ENCODE results near the gene GNAI3. TPM values are rescaled to one million over a fixed set of nuclear protein-coding genes. Genes with fewer than 3 reads are reported as not detected.

The GNAI3 gene
- polyA plus RNA-seq, 1 donor from 2014 or later: 10.6 TPM

DNA sequence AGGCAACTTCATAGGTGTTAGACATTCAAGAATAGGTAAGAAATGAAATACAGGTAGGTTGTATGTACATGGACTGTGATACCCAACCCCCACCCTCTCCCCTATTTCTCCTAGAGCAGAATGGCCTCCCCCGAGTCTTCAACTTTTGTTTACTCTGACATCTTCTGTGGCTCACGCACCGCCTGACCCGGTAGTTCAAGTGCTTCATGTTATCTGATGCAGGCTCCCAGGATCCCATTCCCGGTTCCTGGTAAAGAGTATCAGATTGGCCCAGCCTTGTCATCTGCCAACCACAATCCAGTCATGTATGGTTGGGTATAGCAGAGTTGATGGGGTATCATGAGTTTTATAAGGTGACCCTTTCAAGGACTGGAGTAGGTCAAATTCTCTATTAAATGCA, 9.1 kb downstream of the GNAI3 start:
- no peaks in the 10 kb centered on the region for H3K27me3 ChIP-seq (ENCODE audit: insufficient read depth, low read depth, low read length)
- H3K4me2 ChIP-seq (ENCODE audit: low read length): no peak overlapping the region
- no peak overlapping the region for H3K9ac ChIP-seq (ENCODE audit: low read length)
- H3K9me3 ChIP-seq (ENCODE audit: low read length): no peaks in the 10 kb centered on the region
- TF ChIP-seq, protein P1, sequence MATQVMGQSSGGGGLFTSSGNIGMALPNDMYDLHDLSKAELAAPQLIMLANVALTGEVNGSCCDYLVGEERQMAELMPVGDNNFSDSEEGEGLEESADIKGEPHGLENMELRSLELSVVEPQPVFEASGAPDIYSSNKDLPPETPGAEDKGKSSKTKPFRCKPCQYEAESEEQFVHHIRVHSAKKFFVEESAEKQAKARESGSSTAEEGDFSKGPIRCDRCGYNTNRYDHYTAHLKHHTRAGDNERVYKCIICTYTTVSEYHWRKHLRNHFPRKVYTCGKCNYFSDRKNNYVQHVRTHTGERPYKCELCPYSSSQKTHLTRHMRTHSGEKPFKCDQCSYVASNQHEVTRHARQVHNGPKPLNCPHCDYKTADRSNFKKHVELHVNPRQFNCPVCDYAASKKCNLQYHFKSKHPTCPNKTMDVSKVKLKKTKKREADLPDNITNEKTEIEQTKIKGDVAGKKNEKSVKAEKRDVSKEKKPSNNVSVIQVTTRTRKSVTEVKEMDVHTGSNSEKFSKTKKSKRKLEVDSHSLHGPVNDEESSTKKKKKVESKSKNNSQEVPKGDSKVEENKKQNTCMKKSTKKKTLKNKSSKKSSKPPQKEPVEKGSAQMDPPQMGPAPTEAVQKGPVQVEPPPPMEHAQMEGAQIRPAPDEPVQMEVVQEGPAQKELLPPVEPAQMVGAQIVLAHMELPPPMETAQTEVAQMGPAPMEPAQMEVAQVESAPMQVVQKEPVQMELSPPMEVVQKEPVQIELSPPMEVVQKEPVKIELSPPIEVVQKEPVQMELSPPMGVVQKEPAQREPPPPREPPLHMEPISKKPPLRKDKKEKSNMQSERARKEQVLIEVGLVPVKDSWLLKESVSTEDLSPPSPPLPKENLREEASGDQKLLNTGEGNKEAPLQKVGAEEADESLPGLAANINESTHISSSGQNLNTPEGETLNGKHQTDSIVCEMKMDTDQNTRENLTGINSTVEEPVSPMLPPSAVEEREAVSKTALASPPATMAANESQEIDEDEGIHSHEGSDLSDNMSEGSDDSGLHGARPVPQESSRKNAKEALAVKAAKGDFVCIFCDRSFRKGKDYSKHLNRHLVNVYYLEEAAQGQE (IDR thresholded peaks at IDR 0.05; ENCODE audit: borderline replicate concordance): no peak
- TF ChIP-seq, protein P2, sequence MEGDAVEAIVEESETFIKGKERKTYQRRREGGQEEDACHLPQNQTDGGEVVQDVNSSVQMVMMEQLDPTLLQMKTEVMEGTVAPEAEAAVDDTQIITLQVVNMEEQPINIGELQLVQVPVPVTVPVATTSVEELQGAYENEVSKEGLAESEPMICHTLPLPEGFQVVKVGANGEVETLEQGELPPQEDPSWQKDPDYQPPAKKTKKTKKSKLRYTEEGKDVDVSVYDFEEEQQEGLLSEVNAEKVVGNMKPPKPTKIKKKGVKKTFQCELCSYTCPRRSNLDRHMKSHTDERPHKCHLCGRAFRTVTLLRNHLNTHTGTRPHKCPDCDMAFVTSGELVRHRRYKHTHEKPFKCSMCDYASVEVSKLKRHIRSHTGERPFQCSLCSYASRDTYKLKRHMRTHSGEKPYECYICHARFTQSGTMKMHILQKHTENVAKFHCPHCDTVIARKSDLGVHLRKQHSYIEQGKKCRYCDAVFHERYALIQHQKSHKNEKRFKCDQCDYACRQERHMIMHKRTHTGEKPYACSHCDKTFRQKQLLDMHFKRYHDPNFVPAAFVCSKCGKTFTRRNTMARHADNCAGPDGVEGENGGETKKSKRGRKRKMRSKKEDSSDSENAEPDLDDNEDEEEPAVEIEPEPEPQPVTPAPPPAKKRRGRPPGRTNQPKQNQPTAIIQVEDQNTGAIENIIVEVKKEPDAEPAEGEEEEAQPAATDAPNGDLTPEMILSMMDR (IDR thresholded peaks at IDR 0.05; ENCODE audit: poor library complexity, severe bottlenecking): no peak
- TF ChIP-seq TAF1 (IDR thresholded peaks at IDR 0.05; ENCODE audit: low read depth) (no peak), POLR2AphosphoS5 (IDR thresholded peaks at IDR 0.05) (no peak), EZH2 (IDR thresholded peaks at IDR 0.05; ENCODE audit: borderline replicate concordance, insufficient read depth, low read length, poor library complexity, severe bottlenecking) (no peak), SMC3 (conservative IDR thresholded peaks at IDR 0.05; ENCODE audit: poor library complexity) (no peak), MXI1 (conservative IDR thresholded peaks at IDR 0.05; ENCODE audit: poor library complexity, severe bottlenecking) (no peak), EP300 (conservative IDR thresholded peaks at IDR 0.05; ENCODE audit: poor library complexity, severe bottlenecking) (no peak), RAD21 (conservative IDR thresholded peaks at IDR 0.05) (no peak)
- H4K20me1 ChIP-seq (ENCODE audit: insufficient read depth): no peaks in the 10 kb centered on the region
- no peaks in the 10 kb centered on the region for H3K36me3 ChIP-seq (ENCODE audit: insufficient read depth, low read length)
- peaks cover 88% of the 10 kb centered on the region for H3K79me2 ChIP-seq (replicated peaks; ENCODE audit: insufficient read depth, low read length)
- H3F3A ChIP-seq (ENCODE audit: insufficient read depth, low read length, poor library complexity, severe bottlenecking): no peaks in the 10 kb centered on the region
- H3K9me2 ChIP-seq (ENCODE audit: insufficient read depth, low read length): no peaks in the 10 kb centered on the region
- no peak overlapping the region for H2AFZ ChIP-seq (ENCODE audit: low read depth, low read length)
- no peak overlapping the region for H3K4me3 ChIP-seq (ENCODE audit: low read length)
- no peak overlapping the region for H3K27ac ChIP-seq (ENCODE audit: low read length)

GRCh38 chr1:109559995-109560394, 11.6 kb downstream of the GNAI3 start:
- H3K9ac ChIP-seq (ENCODE audit: low read length): no peak overlapping the region
- no peaks in the 10 kb centered on the region for H3K9me2 ChIP-seq (ENCODE audit: insufficient read depth, low read length)
- H2AFZ ChIP-seq (ENCODE audit: low read depth, low read length): no peak overlapping the region
- H3F3A ChIP-seq (ENCODE audit: insufficient read depth, low read length, poor library complexity, severe bottlenecking): no peaks in the 10 kb centered on the region
- H4K20me1 ChIP-seq (ENCODE audit: insufficient read depth): no peaks in the 10 kb centered on the region
- no peaks in the 10 kb centered on the region for H3K36me3 ChIP-seq (ENCODE audit: insufficient read depth, low read length)
- peaks cover 89% of the 10 kb centered on the region for H3K79me2 ChIP-seq (replicated peaks; ENCODE audit: insufficient read depth, low read length)
- no peaks in the 10 kb centered on the region for H3K27me3 ChIP-seq (ENCODE audit: insufficient read depth, low read depth, low read length)
- H3K9me3 ChIP-seq (ENCODE audit: low read length): no peaks in the 10 kb centered on the region
- no peak overlapping the region for H3K27ac ChIP-seq (ENCODE audit: low read length)
- H3K4me3 ChIP-seq (ENCODE audit: low read length): no peak overlapping the region
- TF ChIP-seq TAF1 (IDR thresholded peaks at IDR 0.05; ENCODE audit: low read depth): no peak
- TF ChIP-seq MXI1 (conservative IDR thresholded peaks at IDR 0.05; ENCODE audit: poor library complexity, severe bottlenecking): no peak
- no peak for TF ChIP-seq EZH2 (IDR thresholded peaks at IDR 0.05; ENCODE audit: borderline replicate concordance, insufficient read depth, low read length, poor library complexity, severe bottlenecking)
- TF ChIP-seq EP300 (conservative IDR thresholded peaks at IDR 0.05; ENCODE audit: poor library complexity, severe bottlenecking): no peak
- H3K4me2 ChIP-seq (ENCODE audit: low read length): no peak overlapping the region

All from neural cell (in vitro differentiated cells).